ENCODE data around the gene RFX2. TPM values are rescaled to one million over a fixed set of nuclear protein-coding genes. Genes with fewer than 3 reads are reported as not detected.

Gene RFX2
- total and polyA plus RNA-seq, 9 of the 15 experiments (the other 6 are each of a cell fraction or from before 2014, with no cell fraction given) = 3.6 to 18.7 (median 8.7) TPM

DNA sequence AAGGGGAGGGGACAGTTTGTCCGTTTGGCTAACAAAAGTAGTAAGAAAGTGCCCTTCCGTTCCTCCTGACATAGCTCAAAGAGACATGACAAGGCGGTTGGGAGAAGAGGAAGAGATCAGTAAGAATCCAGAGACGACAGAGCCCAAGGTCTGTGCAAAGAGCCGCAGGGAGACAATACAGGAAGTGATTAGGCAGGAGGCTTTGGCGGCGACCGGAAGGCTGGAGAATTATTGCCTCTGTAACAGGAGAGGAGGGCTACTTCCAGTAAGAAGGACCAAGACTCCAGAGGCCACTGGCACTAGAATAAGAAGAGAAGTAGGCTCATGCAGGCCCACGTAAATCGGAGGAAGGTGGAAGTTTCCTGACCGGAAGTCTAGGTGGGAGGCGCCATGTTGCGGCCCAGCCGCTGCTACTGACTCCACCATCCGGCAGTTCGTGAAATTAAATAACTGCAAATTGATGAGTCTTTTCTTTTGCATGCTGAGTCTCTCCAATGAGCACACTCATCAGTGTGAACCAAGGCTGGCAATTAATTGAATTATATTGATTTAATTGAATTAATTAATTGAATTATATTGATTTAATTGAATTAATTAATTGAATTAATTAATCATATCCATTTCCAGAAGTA lies 9.9 kb downstream of the RFX2 start (continued):
- TF ChIP-seq, protein P1, sequence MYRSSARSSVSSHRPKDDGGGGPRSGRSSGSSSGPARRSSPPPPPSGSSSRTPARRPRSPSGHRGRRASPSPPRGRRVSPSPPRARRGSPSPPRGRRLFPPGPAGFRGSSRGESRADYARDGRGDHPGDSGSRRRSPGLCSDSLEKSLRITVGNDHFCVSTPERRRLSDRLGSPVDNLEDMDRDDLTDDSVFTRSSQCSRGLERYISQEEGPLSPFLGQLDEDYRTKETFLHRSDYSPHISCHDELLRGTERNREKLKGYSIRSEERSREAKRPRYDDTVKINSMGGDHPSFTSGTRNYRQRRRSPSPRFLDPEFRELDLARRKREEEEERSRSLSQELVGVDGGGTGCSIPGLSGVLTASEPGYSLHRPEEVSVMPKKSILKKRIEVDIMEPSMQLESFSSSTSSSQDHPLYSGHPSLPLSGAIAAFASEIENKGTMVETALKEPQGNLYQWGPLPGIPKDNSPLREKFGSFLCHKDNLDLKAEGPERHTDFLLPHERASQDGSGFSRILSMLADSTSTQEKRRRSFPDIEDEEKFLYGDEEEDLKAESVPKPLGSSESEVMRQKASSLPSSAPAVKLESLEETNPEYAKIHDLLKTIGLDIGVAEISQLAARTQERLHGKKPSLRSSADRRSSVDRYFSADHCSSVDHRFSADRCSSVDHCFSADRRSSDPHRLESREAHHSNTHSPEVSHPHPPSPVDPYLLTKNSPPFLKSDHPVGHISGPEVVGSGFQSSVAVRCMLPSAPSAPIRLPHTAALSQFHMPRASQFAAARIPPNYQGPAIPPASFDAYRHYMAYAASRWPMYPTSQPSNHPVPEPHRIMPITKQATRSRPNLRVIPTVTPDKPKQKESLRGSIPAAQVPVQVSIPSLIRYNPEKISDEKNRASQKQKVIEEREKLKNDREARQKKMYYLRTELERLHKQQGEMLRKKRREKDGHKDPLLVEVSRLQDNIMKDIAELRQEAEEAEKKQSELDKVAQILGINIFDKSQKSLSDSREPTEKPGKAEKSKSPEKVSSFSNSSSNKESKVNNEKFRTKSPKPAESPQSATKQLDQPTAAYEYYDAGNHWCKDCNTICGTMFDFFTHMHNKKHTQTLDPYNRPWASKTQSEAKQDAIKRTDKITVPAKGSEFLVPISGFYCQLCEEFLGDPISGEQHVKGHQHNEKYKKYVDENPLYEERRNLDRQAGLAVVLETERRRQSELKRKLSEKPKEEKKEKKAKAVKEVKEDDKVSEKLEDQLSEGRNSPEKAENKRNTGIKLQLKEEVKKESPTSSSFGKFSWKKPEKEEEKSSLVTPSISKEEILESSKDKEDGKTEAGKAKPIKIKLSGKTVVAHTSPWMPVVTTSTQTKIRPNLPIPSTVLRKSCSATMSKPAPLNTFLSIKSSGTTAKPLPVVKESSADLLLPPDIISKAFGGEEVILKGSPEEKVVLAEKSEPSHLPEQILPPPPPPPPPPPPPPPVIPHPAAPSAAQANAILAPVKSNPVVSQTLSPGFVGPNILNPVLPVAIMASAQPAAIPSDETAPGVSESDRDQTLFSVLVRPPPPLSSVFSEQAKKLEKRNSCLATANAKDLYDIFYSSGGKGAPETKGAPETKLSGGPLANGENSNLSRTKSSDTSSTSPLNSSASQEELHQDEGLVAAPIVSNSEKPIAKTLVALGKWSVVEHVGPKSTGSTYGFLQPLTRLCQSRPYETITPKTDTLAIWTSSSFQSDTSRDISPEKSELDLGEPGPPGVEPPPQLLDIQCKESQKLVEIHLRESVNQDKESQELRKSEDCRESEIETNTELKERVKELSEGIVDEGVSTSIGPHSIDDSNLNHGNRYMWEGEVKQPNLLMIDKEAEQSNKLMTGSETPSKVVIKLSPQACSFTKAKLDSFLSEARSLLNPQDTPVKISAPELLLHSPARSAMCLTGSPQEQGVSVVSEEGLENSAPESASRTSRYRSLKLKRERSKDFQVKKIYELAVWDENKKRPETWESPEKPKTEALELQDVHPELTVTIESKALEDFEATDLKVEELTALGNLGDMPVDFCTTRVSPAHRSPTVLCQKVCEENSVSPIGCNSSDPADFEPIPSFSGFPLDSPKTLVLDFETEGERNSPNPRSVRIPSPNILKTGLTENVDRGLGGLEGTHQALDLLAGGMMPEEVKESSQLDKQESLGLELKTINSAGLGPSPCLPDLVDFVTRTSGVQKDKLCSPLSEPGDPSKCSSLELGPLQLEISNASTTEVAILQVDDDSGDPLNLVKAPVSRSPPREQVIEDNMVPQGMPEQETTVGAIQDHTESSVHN (IDR thresholded peaks at IDR 0.05; ENCODE audit: borderline replicate concordance in 1 of 2, low read depth in 1 of 2) = 0 out of 4 replicates have a peak, but pooled peaks of 1 of the 2 experiments have one; percentile 23
- TF ChIP-seq TSC22D4 (tag; IDR thresholded peaks at IDR 0.05) = no peak
- no peak for TF ChIP-seq IRF2 (CRISPR knock-in tag; IDR thresholded peaks at IDR 0.05)
- TF ChIP-seq PHF20 (IDR thresholded peaks at IDR 0.05; ENCODE audit: partially characterized antibody) = peak; percentile 86
- TF ChIP-seq KLF1 (tag; IDR thresholded peaks at IDR 0.05) = peak; percentile 72; the same call in 1 of the 2 replicates
- TF ChIP-seq ZNF407 (IDR thresholded peaks at IDR 0.05; ENCODE audit: low read depth) = 0 out of 2 replicates have a peak, but pooled peaks have one; percentile 13
- peak; percentile 90 for TF ChIP-seq ZNF395 (CRISPR knock-in tag; IDR thresholded peaks at IDR 0.05)
